ENCODE measurements around the gene LRRTM4.

DNA sequence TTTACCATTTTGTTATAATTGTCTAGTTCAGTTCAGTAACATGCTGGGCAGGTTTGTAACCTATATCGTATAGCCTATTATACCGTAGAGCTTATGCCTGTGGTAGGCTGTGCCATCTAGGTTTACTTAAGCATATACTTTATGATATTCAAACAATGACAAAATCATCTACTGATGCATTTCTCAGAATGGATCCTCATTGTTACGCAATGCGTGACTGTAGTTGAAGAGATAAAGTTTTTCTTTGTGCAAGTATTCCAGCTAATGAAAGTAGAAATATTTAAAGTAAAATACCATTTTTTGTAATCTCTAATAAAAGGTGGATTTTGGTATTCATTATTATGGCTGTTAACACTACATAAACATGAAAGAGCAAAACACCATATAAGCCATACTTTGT lies 100.2 kb downstream of the LRRTM4 start:
- TF ChIP-seq, protein P1, sequence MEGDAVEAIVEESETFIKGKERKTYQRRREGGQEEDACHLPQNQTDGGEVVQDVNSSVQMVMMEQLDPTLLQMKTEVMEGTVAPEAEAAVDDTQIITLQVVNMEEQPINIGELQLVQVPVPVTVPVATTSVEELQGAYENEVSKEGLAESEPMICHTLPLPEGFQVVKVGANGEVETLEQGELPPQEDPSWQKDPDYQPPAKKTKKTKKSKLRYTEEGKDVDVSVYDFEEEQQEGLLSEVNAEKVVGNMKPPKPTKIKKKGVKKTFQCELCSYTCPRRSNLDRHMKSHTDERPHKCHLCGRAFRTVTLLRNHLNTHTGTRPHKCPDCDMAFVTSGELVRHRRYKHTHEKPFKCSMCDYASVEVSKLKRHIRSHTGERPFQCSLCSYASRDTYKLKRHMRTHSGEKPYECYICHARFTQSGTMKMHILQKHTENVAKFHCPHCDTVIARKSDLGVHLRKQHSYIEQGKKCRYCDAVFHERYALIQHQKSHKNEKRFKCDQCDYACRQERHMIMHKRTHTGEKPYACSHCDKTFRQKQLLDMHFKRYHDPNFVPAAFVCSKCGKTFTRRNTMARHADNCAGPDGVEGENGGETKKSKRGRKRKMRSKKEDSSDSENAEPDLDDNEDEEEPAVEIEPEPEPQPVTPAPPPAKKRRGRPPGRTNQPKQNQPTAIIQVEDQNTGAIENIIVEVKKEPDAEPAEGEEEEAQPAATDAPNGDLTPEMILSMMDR (IDR thresholded peaks at IDR 0.05 in 2 of 3, conservative IDR thresholded peaks at IDR 0.05 in 1 of 3; ENCODE audit: control insufficient read depth in 2 of 3, extremely low read depth in 1 of 3, insufficient read depth in 1 of 3, low read depth in 3 of 3, low read length in 3 of 3) = no peak
- no peak for TF ChIP-seq KAT2A (conservative IDR thresholded peaks at IDR 0.05; ENCODE audit: control insufficient read depth, low read depth, low read length)

Data from GM12878 (cell line).